Right atrium auricular region (tissue), 2 donors: ENCODE results near the gene CASKIN2. TPM values are rescaled to one million over a fixed set of nuclear protein-coding genes. Genes with fewer than 3 reads are reported as not detected.
A peak's percentile ranks its signal among the peaks of the same experiment; 100 is the strongest.
"Not testable (repeated sequence)": the region's sequence is repeated elsewhere in the genome, so short reads cannot be mapped to it uniquely, and the experiment has no call there.

Source experiments
- DNase-seq: peaks from one replicate; pipeline ENCODE4 v3.0.0-alpha.2; 2019; ENCODE audit warnings: low spot score
- H3K27ac ChIP-seq, 2 donors: fragments of 200-600 bp; sonication (generic); 1 replicate in 1 of 2; 2 replicates in 1 of 2; pipeline ENCODE4 v1.5.1; 2016 to 2019
- H3K27me3 ChIP-seq, 2 donors: fragments of 200-600 bp; sonication (generic); one replicate each; pipeline versions ENCODE4 v1.5.1 to v1.6.0; 2017 to 2019
- H3K36me3 ChIP-seq: fragments of 200-600 bp; sonication (generic); one replicate; pipeline ENCODE4 v1.5.1; 2016
- H3K4me1 ChIP-seq, 2 donors: fragments of 200-600 bp; sonication (generic); one replicate each; pipeline versions ENCODE4 v1.5.1 to v1.6.0; 2017 to 2019
- H3K4me3 ChIP-seq, 2 donors: fragments of 200-600 bp; sonication (generic); 1 replicate in 1 of 2; 2 replicates in 1 of 2; pipeline ENCODE4 v1.5.1; 2017 to 2019; ENCODE audit warnings: mild to moderate bottlenecking in 1 of 2, moderate library complexity in 1 of 2
- H3K9me3 ChIP-seq, 2 donors: fragments of 200-600 bp; sonication (generic); one replicate each; pipeline ENCODE4 v1.5.1; 2019
- CTCF ChIP-seq, 2 donors: fragments of 200-600 bp; sonication (generic); IDR thresholded peaks; one replicate each; pipeline ENCODE4 v1.5.1; 2019; ENCODE audit warnings: antibody characterized with exemption in 2 of 2
- total RNA-seq, 2 donors: library from RNA; depleted of rRNA; stranded (reverse); fragments of >200 nt; gene quantifications; one replicate each; pipeline ENCODE4 v1.1.0, GENCODE V29; 2016

CASKIN2 gene
- total RNA-seq, 2 donors from 2014 or later: 18.3 to 28.7 TPM

- DNase-seq: no peak
- no peaks in the 10 kb centered on the region for H3K9me3 ChIP-seq
- H3K4me1 ChIP-seq: peaks cover 0 to 18% of the 10 kb centered on the region in 2 donors
- H3K4me3 ChIP-seq: peak overlapping the region; percentile 51 to 74
- TF ChIP-seq CTCF (IDR thresholded peaks at IDR 0.05): no peak
- no peaks in the 10 kb centered on the region for H3K27me3 ChIP-seq
- H3K36me3 ChIP-seq: peaks cover 10% of the 10 kb centered on the region
- H3K27ac ChIP-seq: peak overlapping the region; percentile 55 to 70
These were observed 9.1 kb upstream of the CASKIN2 start for GRCh38 chr17:75524269-75524969.

DNA sequence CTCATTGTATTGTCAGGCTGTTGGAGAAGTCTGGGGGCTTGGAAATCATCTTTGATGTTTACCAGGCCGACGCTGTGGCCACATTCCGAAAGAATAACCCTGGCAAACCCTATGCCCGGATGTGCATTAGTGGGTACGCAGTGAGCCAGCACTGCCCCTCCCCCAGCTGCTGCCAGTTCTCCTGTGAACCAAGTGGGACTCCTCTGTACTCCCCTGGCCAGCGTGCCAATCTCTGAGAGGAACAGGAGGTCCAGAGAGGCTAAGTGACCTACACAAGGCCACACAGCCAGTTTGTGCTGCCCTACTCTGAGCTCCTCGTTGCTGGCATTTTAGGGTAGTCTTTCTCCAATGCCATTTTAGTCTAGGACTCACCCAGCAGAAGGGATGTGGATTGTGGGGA is 8.3 kb upstream of the CASKIN2 start:
- DNase-seq: no peak
- no peaks in the 10 kb centered on the region for H3K9me3 ChIP-seq
- no peaks in the 10 kb centered on the region for H3K27me3 ChIP-seq
- H3K4me3 ChIP-seq: no peak overlapping the region
- H3K27ac ChIP-seq: no peak overlapping the region
- peaks cover 15% of the 10 kb centered on the region for H3K36me3 ChIP-seq
- TF ChIP-seq CTCF (IDR thresholded peaks at IDR 0.05): no peak
- peaks cover 0 to 18% of the 10 kb centered on the region in 2 donors for H3K4me1 ChIP-seq

DNA sequence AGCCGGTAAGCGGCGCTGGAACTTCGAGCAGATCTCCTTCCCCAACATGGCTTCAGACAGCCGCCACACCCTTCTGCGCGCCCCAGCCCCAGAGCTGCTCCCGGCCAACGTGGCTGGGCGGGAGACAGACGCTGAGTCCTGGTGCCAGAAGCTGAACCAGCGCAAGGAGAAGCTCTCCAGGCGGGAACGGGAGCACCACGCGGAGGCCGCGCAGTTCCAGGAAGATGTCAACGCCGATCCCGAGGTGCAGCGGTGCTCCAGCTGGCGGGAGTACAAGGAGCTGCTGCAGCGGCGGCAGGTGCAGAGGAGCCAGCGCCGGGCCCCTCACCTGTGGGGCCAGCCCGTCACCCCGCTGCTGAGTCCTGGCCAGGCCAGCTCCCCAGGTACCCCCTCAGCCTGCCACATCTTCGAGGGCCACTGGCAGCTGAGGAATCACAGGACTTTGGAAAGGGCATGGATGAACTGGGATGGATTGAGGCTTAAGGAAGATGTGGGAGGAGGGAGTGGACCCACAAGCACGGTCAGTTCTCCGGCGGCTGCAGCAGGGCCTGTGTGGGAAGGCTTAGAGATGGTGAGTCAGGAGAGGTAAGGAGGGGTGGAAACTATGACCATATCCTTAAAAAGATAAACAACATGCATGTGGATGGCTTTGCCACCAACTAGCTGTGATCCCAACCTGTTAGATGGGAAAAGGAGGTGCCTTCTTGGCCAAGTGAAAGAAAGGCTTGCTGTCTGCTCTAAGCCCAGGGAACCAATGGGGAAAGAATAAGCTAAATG is 6.8 kb upstream of the CASKIN2 start:
- peaks cover 0 to 24% of the 10 kb centered on the region in 2 donors for H3K4me1 ChIP-seq
- TF ChIP-seq CTCF (IDR thresholded peaks at IDR 0.05): no peak
- no peak for DNase-seq

DNA sequence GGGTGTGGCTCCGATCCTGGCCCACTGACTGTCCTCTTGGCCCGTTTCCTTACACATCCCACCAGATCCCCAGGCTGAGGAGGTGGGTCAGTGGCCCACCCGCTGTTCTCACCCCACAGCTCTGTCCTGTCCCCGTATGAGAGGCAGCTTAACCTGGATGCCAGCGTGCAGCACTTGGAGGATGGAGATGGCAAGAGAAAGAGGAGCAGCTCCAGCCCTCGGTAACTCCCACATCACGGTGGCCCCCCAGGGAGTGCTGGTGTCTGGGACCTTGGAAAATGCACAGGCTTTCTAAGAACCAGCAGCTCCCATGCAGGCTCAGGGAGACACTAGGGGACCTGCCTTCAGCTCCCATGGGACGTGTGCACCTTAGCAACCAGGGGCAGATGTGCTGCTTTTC is 6.0 kb upstream of the CASKIN2 start:
- no peak for TF ChIP-seq CTCF (IDR thresholded peaks at IDR 0.05)
- Histone ChIP-seq H3K4me3 (no peak overlapping the region), H3K27me3 (no peaks in the 10 kb centered on the region), H3K4me1 (peaks cover 0 to 24% of the 10 kb centered on the region in 2 donors), H3K36me3 (peaks cover 15% of the 10 kb centered on the region), H3K9me3 (no peaks in the 10 kb centered on the region), H3K27ac (no peak overlapping the region)
- no peak for DNase-seq

More for the DNA sequence above, 6.8 kb upstream of the CASKIN2 start:
- Histone ChIP-seq H3K36me3 (peaks cover 15% of the 10 kb centered on the region), H3K9me3 (no peaks in the 10 kb centered on the region), H3K27me3 (no peaks in the 10 kb centered on the region), H3K4me3 (no peak overlapping the region), H3K27ac (no peak overlapping the region)

DNA sequence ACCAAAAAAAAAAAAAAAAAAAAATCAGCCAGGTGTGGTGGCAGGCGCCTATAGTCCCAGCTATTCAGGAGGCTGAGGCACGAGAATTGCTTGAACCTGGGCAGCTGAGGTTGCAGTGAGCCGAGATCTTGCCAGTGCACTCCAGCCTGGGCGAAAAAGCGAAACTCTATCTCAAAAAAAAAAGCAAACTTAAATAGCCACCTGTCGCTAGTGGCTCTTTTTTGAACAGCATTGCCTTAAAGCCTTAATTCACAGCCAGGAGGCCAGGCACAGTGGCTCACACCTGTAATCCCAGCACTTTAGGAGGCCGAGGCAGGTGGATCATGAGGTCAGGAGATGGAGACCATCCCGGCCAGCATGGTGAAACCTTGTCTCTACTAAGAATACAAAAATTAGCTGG is 5.1 kb upstream of the CASKIN2 start:
- H3K27ac ChIP-seq, H3K9me3 ChIP-seq, H3K4me3 ChIP-seq, DNase-seq, H3K27me3 ChIP-seq: not testable (repeated sequence)
- H3K36me3 ChIP-seq: peaks cover 15% of the 10 kb centered on the region
- H3K4me1 ChIP-seq: peaks cover 0 to 18% of the 10 kb centered on the region in 2 donors

GRCh38 chr17:75518983-75519537 is 3.7 kb upstream of the CASKIN2 start:
- H3K4me3 ChIP-seq: no peak overlapping the region
- no peak for DNase-seq
- TF ChIP-seq CTCF (IDR thresholded peaks at IDR 0.05): no peak

More at GRCh38 chr17:75518983-75519537, 3.7 kb upstream of the CASKIN2 start:
- Histone ChIP-seq H3K4me1 (peaks cover 0 to 18% of the 10 kb centered on the region in 2 donors), H3K9me3 (no peaks in the 10 kb centered on the region), H3K27ac (no peak overlapping the region), H3K36me3 (peaks cover 15% of the 10 kb centered on the region), H3K27me3 (no peaks in the 10 kb centered on the region)
